ENCODE data around the gene PTPRR.
"Not testable (repeated sequence)": the region's sequence is repeated elsewhere in the genome, so short reads cannot be mapped to it uniquely, and the experiment has no call there.

PTPRR gene

GRCh38 chr12:70739756-70740155 lies 180.8 kb downstream of the PTPRR start:
- Mint-ChIP-seq H3K27ac (ENCODE audit: low read depth) (no peak overlapping the region), H3K4me1 (no peaks in the 10 kb centered on the region), H3K36me3 (ENCODE audit: insufficient read depth) (peaks cover 5% of the 10 kb centered on the region), H3K9me3 (no peaks in the 10 kb centered on the region), H3K27me3 (peaks cover 39% of the 10 kb centered on the region), H3K4me3 (no peak overlapping the region)
- ATAC-seq (replicated peaks; ENCODE audit: extremely low read depth, poor library complexity, severe bottlenecking) (no peak), DNase-seq (ENCODE audit: low spot score in 2 of 2) (no peak)

GRCh38 chr12:70736351-70737133 lies 184.0 kb downstream of the PTPRR start:
- Mint-ChIP-seq H3K9me3 (no peaks in the 10 kb centered on the region), H3K27ac (ENCODE audit: low read depth) (no peak overlapping the region), H3K36me3 (ENCODE audit: insufficient read depth) (peaks cover 7% of the 10 kb centered on the region), H3K4me3 (no peak overlapping the region), H3K4me1 (no peaks in the 10 kb centered on the region), H3K27me3 (peaks cover 37% of the 10 kb centered on the region)
- no peak for DNase-seq (ENCODE audit: low spot score in 2 of 2)
- ATAC-seq (replicated peaks; ENCODE audit: extremely low read depth, poor library complexity, severe bottlenecking): no peak

GRCh38 chr12:70735197-70735596 lies 185.3 kb downstream of the PTPRR start:
- H3K27me3 Mint-ChIP-seq: peaks cover 31% of the 10 kb centered on the region
- H3K36me3 Mint-ChIP-seq (ENCODE audit: insufficient read depth); H3K4me3 Mint-ChIP-seq; H3K4me1 Mint-ChIP-seq; DNase-seq (ENCODE audit: low spot score in 2 of 2); H3K9me3 Mint-ChIP-seq; H3K27ac Mint-ChIP-seq (ENCODE audit: low read depth); ATAC-seq (replicated peaks; ENCODE audit: extremely low read depth, poor library complexity, severe bottlenecking): not testable (repeated sequence)

GRCh38 chr12:70733385-70733784 lies 187.2 kb downstream of the PTPRR start:
- H3K36me3 Mint-ChIP-seq (ENCODE audit: insufficient read depth): peaks cover 5% of the 10 kb centered on the region
- peaks cover 21% of the 10 kb centered on the region for H3K27me3 Mint-ChIP-seq
- H3K27ac Mint-ChIP-seq (ENCODE audit: low read depth): no peak overlapping the region
- no peak overlapping the region for H3K4me3 Mint-ChIP-seq
- no peaks in the 10 kb centered on the region for H3K9me3 Mint-ChIP-seq
- ATAC-seq (replicated peaks; ENCODE audit: extremely low read depth, poor library complexity, severe bottlenecking) (no peak), DNase-seq (ENCODE audit: low spot score in 2 of 2) (no peak)
- no peaks in the 10 kb centered on the region for H3K4me1 Mint-ChIP-seq

GRCh38 chr12:70732287-70732686 lies 188.3 kb downstream of the PTPRR start:
- no peak for ATAC-seq (replicated peaks; ENCODE audit: extremely low read depth, poor library complexity, severe bottlenecking)

DNA sequence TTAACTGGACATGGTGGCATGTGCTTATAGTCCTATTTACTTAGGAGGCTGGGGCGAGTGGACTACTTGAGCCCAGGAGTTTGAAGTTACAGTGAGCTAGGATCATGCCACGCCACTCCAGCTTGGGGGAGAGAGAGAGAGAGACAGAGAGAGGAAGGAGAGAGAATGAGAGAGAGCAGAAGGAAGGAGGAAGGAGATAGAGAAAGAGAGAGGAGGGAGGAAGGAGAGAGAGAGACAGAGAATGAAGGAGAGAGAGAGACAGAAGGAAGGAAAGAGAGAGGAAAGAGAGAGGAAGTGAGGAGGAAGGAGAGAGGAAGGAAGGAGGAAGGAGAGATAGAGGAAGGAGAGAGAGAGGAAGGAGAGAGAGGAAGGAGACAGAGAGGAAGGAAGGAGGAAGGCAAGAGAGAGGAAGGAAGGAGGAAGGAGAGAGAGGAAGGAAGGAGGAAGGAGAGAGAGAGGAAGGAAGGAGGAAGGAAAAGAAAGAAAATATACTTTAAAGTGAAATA lies 189.8 kb downstream of the PTPRR start:
- no peak for ATAC-seq (replicated peaks; ENCODE audit: extremely low read depth, poor library complexity, severe bottlenecking)
- peak overlapping the region; percentile 2 for H3K27ac Mint-ChIP-seq (ENCODE audit: low read depth)

More at GRCh38 chr12:70732287-70732686, 188.3 kb downstream of the PTPRR start:
- Mint-ChIP-seq H3K4me1 (no peaks in the 10 kb centered on the region), H3K27me3 (peaks cover 15% of the 10 kb centered on the region), H3K27ac (ENCODE audit: low read depth) (no peak overlapping the region), H3K36me3 (ENCODE audit: insufficient read depth) (peaks cover 5% of the 10 kb centered on the region), H3K4me3 (no peak overlapping the region), H3K9me3 (no peaks in the 10 kb centered on the region)
- no peak for DNase-seq (ENCODE audit: low spot score in 2 of 2)

GRCh38 chr12:70724444-70724843 lies 196.1 kb downstream of the PTPRR start:
- no peak for ATAC-seq (replicated peaks; ENCODE audit: extremely low read depth, poor library complexity, severe bottlenecking)
- no peak overlapping the region for H3K4me3 Mint-ChIP-seq
- H3K4me1 Mint-ChIP-seq: peaks cover 6% of the 10 kb centered on the region
- no peaks in the 10 kb centered on the region for H3K36me3 Mint-ChIP-seq (ENCODE audit: insufficient read depth)
- H3K27me3 Mint-ChIP-seq: no peaks in the 10 kb centered on the region
- DNase-seq (ENCODE audit: low spot score in 2 of 2): no peak
- no peaks in the 10 kb centered on the region for H3K9me3 Mint-ChIP-seq
- no peak overlapping the region for H3K27ac Mint-ChIP-seq (ENCODE audit: low read depth)

More for the DNA sequence above, 189.8 kb downstream of the PTPRR start:
- DNase-seq (ENCODE audit: low spot score in 2 of 2): no peak
- Mint-ChIP-seq H3K4me3 (no peak overlapping the region), H3K9me3 (no peaks in the 10 kb centered on the region), H3K4me1 (no peaks in the 10 kb centered on the region), H3K27me3 (peaks cover 2% of the 10 kb centered on the region), H3K36me3 (ENCODE audit: insufficient read depth) (peaks cover 2% of the 10 kb centered on the region)

DNA sequence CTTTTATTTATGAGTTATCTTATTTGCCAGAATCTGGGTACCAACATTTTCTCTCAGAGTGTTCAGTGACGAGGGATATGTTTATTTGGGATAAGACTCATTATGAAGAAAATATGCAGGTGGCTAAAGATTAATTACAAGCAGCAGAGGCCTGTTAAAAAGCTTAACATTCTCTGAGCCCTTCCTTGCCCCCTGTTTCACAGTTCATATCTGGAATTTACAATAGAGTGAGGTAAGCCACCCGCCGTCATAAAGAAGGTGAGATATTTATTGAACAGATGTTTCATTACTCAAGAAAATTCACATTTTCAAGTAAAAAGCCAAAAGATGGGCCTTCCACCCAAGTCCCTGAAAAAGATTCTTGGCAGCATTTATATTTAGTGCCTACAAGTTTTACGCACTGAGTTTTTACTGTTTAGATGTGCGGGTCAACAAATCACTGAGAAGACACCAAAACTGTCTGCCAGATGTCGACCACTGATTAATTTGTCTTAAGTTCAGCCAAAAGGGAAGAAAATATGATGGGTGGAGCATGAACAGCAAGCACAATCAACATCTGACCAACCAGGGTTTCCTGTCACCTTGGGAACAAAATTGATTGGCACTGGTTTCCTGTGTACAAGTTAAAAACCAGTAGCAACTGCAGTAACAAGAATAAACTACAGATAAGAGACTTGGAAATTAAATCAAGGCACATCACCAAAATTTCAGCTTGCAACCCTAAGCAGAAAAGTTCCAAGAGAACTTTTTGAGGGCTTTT lies 197.8 kb downstream of the PTPRR start:
- Mint-ChIP-seq H3K9me3 (no peaks in the 10 kb centered on the region), H3K27me3 (no peaks in the 10 kb centered on the region), H3K4me3 (no peak overlapping the region), H3K27ac (ENCODE audit: low read depth) (no peak overlapping the region), H3K4me1 (peaks cover 6% of the 10 kb centered on the region), H3K36me3 (ENCODE audit: insufficient read depth) (no peaks in the 10 kb centered on the region)
- peak; percentile 64 for ATAC-seq (replicated peaks; ENCODE audit: extremely low read depth, poor library complexity, severe bottlenecking)
- DNase-seq (ENCODE audit: low spot score in 2 of 2): no peak

- Mint-ChIP-seq H3K27me3 (no peaks in the 10 kb centered on the region), H3K27ac (ENCODE audit: low read depth) (no peak overlapping the region), H3K9me3 (no peaks in the 10 kb centered on the region), H3K36me3 (ENCODE audit: insufficient read depth) (no peaks in the 10 kb centered on the region), H3K4me3 (no peak overlapping the region), H3K4me1 (peaks cover 6% of the 10 kb centered on the region)
- no peak for ATAC-seq (replicated peaks; ENCODE audit: extremely low read depth, poor library complexity, severe bottlenecking)
- no peak for DNase-seq (ENCODE audit: low spot score in 2 of 2)
Observed at GRCh38 chr12:70721656-70722357, 198.7 kb downstream of the PTPRR start.

DNA sequence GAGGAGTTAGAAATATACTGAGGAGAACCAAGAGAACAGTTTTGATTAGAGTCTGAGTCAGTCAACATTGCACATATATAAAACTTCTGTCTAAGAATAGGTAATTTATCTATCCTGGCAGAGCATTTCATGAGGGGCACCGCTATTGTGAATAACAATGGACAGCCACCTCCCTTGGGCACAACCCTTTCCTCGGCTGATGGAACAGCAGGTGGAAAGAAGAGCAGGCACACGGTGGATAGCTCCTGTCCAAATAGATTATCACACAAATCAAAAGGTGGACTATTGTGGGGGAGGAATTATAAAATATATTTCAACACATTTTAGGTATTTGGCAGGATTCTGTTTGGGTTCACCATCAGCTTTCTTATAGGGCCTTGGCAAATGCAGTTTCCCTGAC lies 199.3 kb downstream of the PTPRR start:
- ATAC-seq (replicated peaks; ENCODE audit: extremely low read depth, poor library complexity, severe bottlenecking) (no peak), DNase-seq (ENCODE audit: low spot score in 2 of 2) (no peak)
- Mint-ChIP-seq H3K9me3 (no peaks in the 10 kb centered on the region), H3K4me3 (no peak overlapping the region), H3K4me1 (peaks cover 6% of the 10 kb centered on the region), H3K27ac (ENCODE audit: low read depth) (no peak overlapping the region), H3K36me3 (ENCODE audit: insufficient read depth) (no peaks in the 10 kb centered on the region), H3K27me3 (no peaks in the 10 kb centered on the region)

GRCh38 chr12:70719672-70720420 lies 200.7 kb downstream of the PTPRR start:
- no peak for ATAC-seq (replicated peaks; ENCODE audit: extremely low read depth, poor library complexity, severe bottlenecking)
- no peak for DNase-seq (ENCODE audit: low spot score in 2 of 2)
- H3K27me3 Mint-ChIP-seq: peaks cover 9% of the 10 kb centered on the region
- peaks cover 6% of the 10 kb centered on the region for H3K4me1 Mint-ChIP-seq
- peak overlapping the region; percentile 51 for H3K4me3 Mint-ChIP-seq
- H3K27ac Mint-ChIP-seq (ENCODE audit: low read depth): no peak overlapping the region
- H3K9me3 Mint-ChIP-seq: no peaks in the 10 kb centered on the region
- no peaks in the 10 kb centered on the region for H3K36me3 Mint-ChIP-seq (ENCODE audit: insufficient read depth)

DNA sequence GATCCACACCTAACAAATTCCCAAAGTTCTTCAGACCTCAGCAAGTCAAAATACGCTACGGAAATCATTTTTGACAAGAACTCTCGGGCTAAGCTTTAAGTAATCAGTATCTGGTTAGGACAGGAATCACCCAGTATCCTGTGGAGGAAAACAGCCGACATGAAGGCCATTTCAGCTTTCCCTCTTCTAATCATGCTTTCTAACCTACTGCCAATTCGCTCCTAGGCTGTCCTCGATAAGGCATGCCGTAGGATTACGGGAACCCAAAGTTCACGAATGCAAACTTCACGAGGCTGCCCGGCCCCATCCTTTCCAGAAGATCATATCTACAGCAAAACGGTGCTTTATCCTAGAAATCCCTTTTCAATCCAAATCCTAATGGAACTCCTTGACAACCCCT lies 201.5 kb downstream of the PTPRR start:
- H3K4me1 Mint-ChIP-seq: peaks cover 6% of the 10 kb centered on the region
- no peaks in the 10 kb centered on the region for H3K36me3 Mint-ChIP-seq (ENCODE audit: insufficient read depth)
- H3K4me3 Mint-ChIP-seq: no peak overlapping the region
- ATAC-seq (replicated peaks; ENCODE audit: extremely low read depth, poor library complexity, severe bottlenecking): no peak
- H3K27ac Mint-ChIP-seq (ENCODE audit: low read depth): no peak overlapping the region
- H3K9me3 Mint-ChIP-seq: no peaks in the 10 kb centered on the region
- DNase-seq (ENCODE audit: low spot score in 2 of 2): no peak
- H3K27me3 Mint-ChIP-seq: peaks cover 13% of the 10 kb centered on the region

All from central memory CD8-positive, alpha-beta T cell (primary cell).